Measurements from ENCODE around the gene PTPN9. TPM values are rescaled to one million over a fixed set of nuclear protein-coding genes. Genes with fewer than 3 reads are reported as not detected.
A peak's percentile ranks its signal among the peaks of the same experiment; 100 is the strongest.
"Not testable (repeated sequence)": the region's sequence is repeated elsewhere in the genome, so short reads cannot be mapped to it uniquely, and the experiment has no call there.

PTPN9 gene
- total RNA-seq, 1 donor = 7.2 TPM

- no peaks in the 10 kb centered on the region for H3K4me1 ChIP-seq (ENCODE audit: insufficient read depth, low read length)
- H3K27me3 ChIP-seq (ENCODE audit: insufficient read depth, low read length) = no peaks in the 10 kb centered on the region
- no peaks in the 10 kb centered on the region for H3K9me3 ChIP-seq (ENCODE audit: low read depth, low read length)
- no peak overlapping the region for H3K4me3 ChIP-seq (ENCODE audit: low read length)
Observed at GRCh38 chr15:75591655-75592364, 12.7 kb upstream of the PTPN9 start.

DNA sequence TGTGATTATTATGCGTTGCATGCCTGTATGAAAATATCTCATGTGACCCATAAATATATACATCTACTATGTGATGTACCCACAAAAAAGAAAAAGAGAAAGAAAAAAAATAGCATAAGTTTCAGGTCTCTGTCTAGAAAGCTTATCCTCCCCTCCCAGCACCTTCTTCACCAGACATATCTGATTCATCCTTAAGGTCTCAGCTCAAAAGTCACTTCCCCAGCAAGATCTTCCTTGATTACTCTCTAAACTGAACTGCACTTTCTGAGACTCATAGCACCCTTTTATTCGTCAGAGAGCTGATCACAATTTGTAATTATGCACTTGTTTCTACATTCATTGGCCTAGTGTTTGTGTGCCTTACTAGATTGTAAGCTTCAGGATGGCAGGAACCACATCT is 11.1 kb upstream of the PTPN9 start:
- Histone ChIP-seq H3K4me3 (ENCODE audit: low read length) (no peak overlapping the region), H3K4me1 (ENCODE audit: insufficient read depth, low read length) (no peaks in the 10 kb centered on the region), H3K9me3 (ENCODE audit: low read depth, low read length) (no peaks in the 10 kb centered on the region), H3K27me3 (ENCODE audit: insufficient read depth, low read length) (no peaks in the 10 kb centered on the region)

GRCh38 chr15:75589071-75589470 is 10.0 kb upstream of the PTPN9 start:
- no peaks in the 10 kb centered on the region for H3K27me3 ChIP-seq (ENCODE audit: insufficient read depth, low read length)
- no peaks in the 10 kb centered on the region for H3K4me1 ChIP-seq (ENCODE audit: insufficient read depth, low read length)
- no peaks in the 10 kb centered on the region for H3K9me3 ChIP-seq (ENCODE audit: low read depth, low read length)
- no peak overlapping the region for H3K4me3 ChIP-seq (ENCODE audit: low read length)

- H3K4me1 ChIP-seq (ENCODE audit: insufficient read depth, low read length); H3K4me3 ChIP-seq (ENCODE audit: low read length); H3K9me3 ChIP-seq (ENCODE audit: low read depth, low read length); H3K27me3 ChIP-seq (ENCODE audit: insufficient read depth, low read length): not testable (repeated sequence)
Observed at GRCh38 chr15:75586422-75586821, 7.3 kb upstream of the PTPN9 start.

DNA sequence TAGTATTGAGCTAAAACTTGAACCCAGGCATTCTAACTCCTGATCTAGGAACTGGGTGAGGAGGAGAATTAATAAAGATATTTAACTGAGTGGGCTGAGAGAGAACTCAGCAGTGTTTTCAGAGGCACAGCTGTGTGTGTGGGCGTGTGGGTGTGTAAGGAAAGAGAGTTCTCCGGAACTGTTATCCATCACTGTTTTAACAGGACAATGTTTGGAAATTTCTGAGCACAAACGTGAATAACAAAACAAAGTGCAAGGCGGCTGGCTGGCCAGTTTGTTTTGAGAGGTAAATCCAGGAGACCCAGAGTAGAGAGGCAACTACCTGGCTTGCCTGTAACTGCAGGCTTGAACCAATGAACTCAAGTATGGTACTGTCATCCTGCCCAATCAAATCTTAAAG is 5.0 kb upstream of the PTPN9 start:
- Histone ChIP-seq H3K27me3 (ENCODE audit: insufficient read depth, low read length) (no peaks in the 10 kb centered on the region), H3K4me3 (ENCODE audit: low read length) (no peak overlapping the region), H3K9me3 (ENCODE audit: low read depth, low read length) (no peaks in the 10 kb centered on the region), H3K4me1 (ENCODE audit: insufficient read depth, low read length) (peaks cover 7% of the 10 kb centered on the region)

DNA sequence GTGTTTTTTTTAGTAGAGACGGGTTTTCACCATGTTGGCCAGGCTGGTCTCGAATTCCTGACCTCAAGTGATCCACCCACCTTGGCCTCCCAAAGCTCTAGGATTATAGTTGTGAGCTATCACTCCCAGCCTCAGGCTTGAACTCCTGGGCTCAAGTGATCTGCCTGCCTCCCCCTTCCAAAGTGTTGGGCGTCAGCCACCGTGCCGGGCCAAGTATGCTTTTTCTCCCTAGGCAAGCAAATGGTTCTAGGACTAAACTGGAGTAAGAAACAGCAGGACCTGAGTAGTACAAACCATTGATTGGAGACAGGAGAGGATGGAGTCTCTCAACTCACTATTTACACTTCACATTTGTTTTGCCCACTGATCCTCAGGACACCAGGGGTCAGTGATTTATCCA is 4.6 kb upstream of the PTPN9 start:
- Histone ChIP-seq H3K4me1 (ENCODE audit: insufficient read depth, low read length) (peaks cover 7% of the 10 kb centered on the region), H3K9me3 (ENCODE audit: low read depth, low read length) (no peaks in the 10 kb centered on the region), H3K27me3 (ENCODE audit: insufficient read depth, low read length) (no peaks in the 10 kb centered on the region), H3K4me3 (ENCODE audit: low read length) (no peak overlapping the region)

GRCh38 chr15:75582943-75583342 is 3.8 kb upstream of the PTPN9 start:
- H3K9me3 ChIP-seq (ENCODE audit: low read depth, low read length); H3K4me3 ChIP-seq (ENCODE audit: low read length); H3K27me3 ChIP-seq (ENCODE audit: insufficient read depth, low read length): not testable (repeated sequence)
- H3K4me1 ChIP-seq (ENCODE audit: insufficient read depth, low read length) = peaks cover 10% of the 10 kb centered on the region

- Histone ChIP-seq H3K27me3 (ENCODE audit: insufficient read depth, low read length) (no peaks in the 10 kb centered on the region), H3K4me1 (ENCODE audit: insufficient read depth, low read length) (peaks cover 29% of the 10 kb centered on the region), H3K9me3 (ENCODE audit: low read depth, low read length) (no peaks in the 10 kb centered on the region), H3K4me3 (ENCODE audit: low read length) (peak overlapping the region; percentile 91)
Observed at GRCh38 chr15:75578173-75578947, 755 bp downstream of the PTPN9 start.

GRCh38 chr15:75577401-75578172 is 1.5 kb downstream of the PTPN9 start:
- H3K4me3 ChIP-seq (ENCODE audit: low read length) = peak overlapping the region; percentile 91
- H3K4me1 ChIP-seq (ENCODE audit: insufficient read depth, low read length) = peaks cover 34% of the 10 kb centered on the region
- no peaks in the 10 kb centered on the region for H3K27me3 ChIP-seq (ENCODE audit: insufficient read depth, low read length)
- H3K9me3 ChIP-seq (ENCODE audit: low read depth, low read length) = no peaks in the 10 kb centered on the region

DNA sequence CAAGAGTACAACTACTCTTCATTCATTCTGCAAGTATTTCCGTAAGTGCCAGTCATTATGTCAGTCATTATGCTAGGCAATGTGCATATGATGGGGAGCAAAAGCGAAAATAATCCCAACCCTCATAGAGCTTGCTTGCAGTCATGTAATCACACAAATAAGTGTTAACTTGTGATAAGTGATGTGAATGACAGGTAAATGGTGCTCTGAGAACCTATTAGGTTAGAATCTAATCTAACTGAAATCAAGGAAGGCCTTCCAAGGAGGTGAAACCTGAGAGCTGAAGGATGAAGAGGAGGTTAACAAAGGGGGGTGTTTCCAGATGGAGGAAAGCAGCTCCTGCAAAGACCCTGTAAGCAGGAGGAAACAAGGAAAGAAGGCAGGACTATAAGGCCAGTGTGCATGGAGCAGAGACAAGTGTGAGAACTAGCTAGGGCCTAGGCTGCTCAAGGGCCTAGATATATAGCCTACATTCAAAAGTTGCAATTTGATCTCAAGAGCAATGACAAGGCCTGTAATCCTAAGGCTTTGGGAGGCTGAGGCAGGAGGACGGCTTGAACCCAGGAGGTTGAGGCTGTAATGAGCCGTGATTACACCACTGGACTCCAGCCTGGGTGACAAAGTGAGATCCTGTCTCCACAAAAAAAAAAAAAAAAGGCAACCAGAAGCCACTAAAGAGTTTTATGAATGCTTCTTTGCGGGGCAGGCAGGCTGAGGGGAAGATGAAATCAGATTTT is 5.3 kb downstream of the PTPN9 start:
- Histone ChIP-seq H3K4me1 (ENCODE audit: insufficient read depth, low read length) (peaks cover 32% of the 10 kb centered on the region), H3K27me3 (ENCODE audit: insufficient read depth, low read length) (no peaks in the 10 kb centered on the region), H3K9me3 (ENCODE audit: low read depth, low read length) (no peaks in the 10 kb centered on the region), H3K4me3 (ENCODE audit: low read length) (no peak overlapping the region)

- Histone ChIP-seq H3K27me3 (ENCODE audit: insufficient read depth, low read length) (no peaks in the 10 kb centered on the region), H3K4me3 (ENCODE audit: low read length) (no peak overlapping the region), H3K9me3 (ENCODE audit: low read depth, low read length) (no peaks in the 10 kb centered on the region), H3K4me1 (ENCODE audit: insufficient read depth, low read length) (peaks cover 19% of the 10 kb centered on the region)
Observed at GRCh38 chr15:75570126-75570845, 8.8 kb downstream of the PTPN9 start.

DNA sequence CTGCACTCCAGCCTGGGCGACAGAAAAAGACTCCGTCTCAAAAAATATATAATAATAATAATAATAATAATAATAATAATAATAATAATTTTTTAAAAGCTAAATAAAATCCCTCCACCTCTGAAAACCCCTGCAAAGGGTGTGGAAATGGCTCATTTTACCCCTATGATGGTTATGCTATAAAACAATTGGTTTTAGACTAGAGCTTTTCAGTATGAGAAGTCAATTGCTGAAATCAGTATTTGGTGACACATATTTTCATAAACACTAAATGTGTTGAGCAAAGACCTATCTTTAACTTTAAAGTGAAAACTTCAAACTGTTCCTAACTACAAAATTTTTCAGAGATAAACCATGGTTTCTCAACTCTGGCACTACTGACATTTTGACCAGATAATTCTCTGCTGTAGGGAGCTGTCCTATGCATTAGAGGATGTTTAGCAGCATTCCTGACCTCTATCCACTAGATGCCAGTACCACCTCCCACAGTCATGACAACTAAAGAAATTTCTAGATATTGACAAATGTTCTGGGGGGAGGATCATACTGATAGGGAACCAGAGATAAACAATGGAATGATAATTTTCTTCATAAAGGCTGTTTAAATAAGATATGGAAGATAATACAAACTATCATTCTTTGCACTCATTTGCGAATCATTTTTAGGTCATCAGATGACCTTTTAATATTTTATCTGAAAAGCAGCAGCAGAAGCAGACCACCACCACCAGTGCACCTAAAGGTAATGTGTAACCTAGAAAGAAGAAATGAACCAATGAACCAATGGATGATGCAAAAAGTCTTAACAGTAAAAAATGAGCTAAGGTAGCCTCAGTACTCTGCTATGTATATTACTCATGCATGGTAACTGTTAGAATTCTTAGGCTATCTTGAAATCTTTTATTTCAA is 13.8 kb downstream of the PTPN9 start:
- Histone ChIP-seq H3K4me3 (ENCODE audit: low read length) (no peak overlapping the region), H3K4me1 (ENCODE audit: insufficient read depth, low read length) (no peaks in the 10 kb centered on the region), H3K27me3 (ENCODE audit: insufficient read depth, low read length) (no peaks in the 10 kb centered on the region), H3K9me3 (ENCODE audit: low read depth, low read length) (no peaks in the 10 kb centered on the region)

GRCh38 chr15:75561888-75562287 is 17.2 kb downstream of the PTPN9 start:
- H3K4me3 ChIP-seq (ENCODE audit: low read length) = no peak overlapping the region
- H3K4me1 ChIP-seq (ENCODE audit: insufficient read depth, low read length) = no peaks in the 10 kb centered on the region
- no peaks in the 10 kb centered on the region for H3K9me3 ChIP-seq (ENCODE audit: low read depth, low read length)
- no peaks in the 10 kb centered on the region for H3K27me3 ChIP-seq (ENCODE audit: insufficient read depth, low read length)

Data from mononuclear cell (primary cell).